CD4-positive, CD25-positive, alpha-beta regulatory T cell (primary cell): ENCODE data around the gene RABGAP1L. TPM values are rescaled to one million over a fixed set of nuclear protein-coding genes. Genes with fewer than 3 reads are reported as not detected.

Source experiments
- ATAC-seq, 2 donors: fragments of 150-1000 bp; cut with Tn5 transposase; one replicate each; pipeline ENCODE4 v1.10.0; 2021; ENCODE audit warnings: low read depth in 2 of 2, moderate number of reproducible peaks in 2 of 2, moderate library complexity in 1 of 2
- DNase-seq, 3 donors: peaks; one replicate each; pipeline versions ENCODE4 v3.0.0 to v3.0.0-alpha.2; 2012 to 2022; ENCODE audit warnings: mixed read lengths in 1 of 3
- H3K27ac ChIP-seq: one replicate; pipeline ENCODE4 v1.7.0; 2013; ENCODE audit warnings: mild to moderate bottlenecking, low read length; ENCODE audit not compliant: insufficient read depth, poor library complexity, severe bottlenecking
- H3K27me3 ChIP-seq: one replicate; pipeline ENCODE4 v1.7.0; 2013; ENCODE audit warnings: low read length; ENCODE audit not compliant: control insufficient read depth, insufficient read depth
- H3K36me3 ChIP-seq: one replicate; pipeline ENCODE4 v1.7.0; 2013; ENCODE audit warnings: mild to moderate bottlenecking, low read length, moderate library complexity; ENCODE audit not compliant: control insufficient read depth, insufficient read depth
- H3K4me1 ChIP-seq: 2 replicates; pipeline ENCODE4 v1.7.0; 2013; ENCODE audit warnings: mild to moderate bottlenecking, low read length; ENCODE audit not compliant: insufficient read depth, control insufficient read depth, poor library complexity, severe bottlenecking
- H3K4me3 ChIP-seq: one replicate; pipeline ENCODE4 v1.7.0; 2013; ENCODE audit warnings: low read depth, mild to moderate bottlenecking, low read length, moderate library complexity
- H3K9me3 ChIP-seq, 2 experiments: 1 replicate in 1 of 2; 2 replicates in 1 of 2; pipeline ENCODE4 v1.7.0; 2013; ENCODE audit warnings: low read length in 2 of 2, mild to moderate bottlenecking in 1 of 2, moderate library complexity in 1 of 2; ENCODE audit not compliant: control insufficient read depth in 2 of 2
- H3K27ac Mint-ChIP-seq, 3 donors: one replicate each; pipeline ENCODE4 v1.8.0; 2020 to 2022; ENCODE audit warnings: mild to moderate bottlenecking in 3 of 3, mixed read lengths in 3 of 3, moderate library complexity in 2 of 3
- H3K27me3 Mint-ChIP-seq: one replicate; pipeline ENCODE4 v1.8.0; 2022; ENCODE audit warnings: mild to moderate bottlenecking, mixed read lengths
- H3K36me3 Mint-ChIP-seq: one replicate; pipeline ENCODE4 v1.8.0; 2020; ENCODE audit warnings: mixed read lengths
- H3K4me1 Mint-ChIP-seq, 4 donors: one replicate each; pipeline ENCODE4 v1.8.0; 2020 to 2022; ENCODE audit warnings: mixed read lengths in 4 of 4, mild to moderate bottlenecking in 1 of 4
- H3K4me3 Mint-ChIP-seq, 4 donors: one replicate each; pipeline ENCODE4 v1.8.0; 2020 to 2022; ENCODE audit warnings: mild to moderate bottlenecking in 4 of 4, mixed read lengths in 4 of 4, moderate library complexity in 3 of 4
- H3K9me3 Mint-ChIP-seq, 7 donors: one replicate each; pipeline ENCODE4 v1.8.0; 2020 to 2022; ENCODE audit warnings: mixed read lengths in 7 of 7, mild to moderate bottlenecking in 3 of 7, moderate library complexity in 2 of 7
- polyA plus RNA-seq, 4 donors: library from polyadenylated mRNA; unstranded; fragments of 300-500 nt; fragmentation: Illumina TruSeq; gene quantifications; one replicate each; pipeline ENCODE4 v1.2.3, GENCODE V29; 2021
- total RNA-seq: library from RNA; stranded (reverse); gene quantifications from one replicate; pipeline ENCODE4 v1.2.3, GENCODE V29; 2022

RABGAP1L gene
- total and polyA plus RNA-seq, 5 donors from 2014 or later, result 69.7 to 118 (median 84.9) TPM

DNA sequence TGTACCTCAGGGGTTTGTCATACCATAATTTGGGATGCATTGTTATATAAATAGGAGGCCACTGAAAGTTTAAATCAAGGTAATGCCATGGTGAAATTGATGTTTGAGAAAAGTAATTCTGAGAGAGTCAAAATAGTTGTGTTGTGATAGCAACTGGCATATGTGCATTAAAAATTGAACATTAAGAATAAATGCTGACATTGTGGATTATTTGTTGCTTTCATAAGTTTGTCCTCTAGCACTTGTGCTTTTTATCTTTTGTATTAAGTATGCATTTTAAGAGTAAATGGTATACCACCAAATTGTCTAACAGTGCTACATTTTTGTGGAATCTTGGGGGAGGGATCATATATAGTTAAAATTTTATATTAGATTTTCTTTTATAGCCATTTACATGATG is 564.5 kb downstream of the RABGAP1L start:
- Mint-ChIP-seq H3K4me3 (no peak overlapping the region), H3K4me1 (peaks cover 0 to 8% (median 6%) of the 10 kb centered on the region in 4 donors), H3K27ac (no peak overlapping the region), H3K36me3 (peaks cover 8% of the 10 kb centered on the region), H3K27me3 (no peaks in the 10 kb centered on the region), H3K9me3 (no peaks in the 10 kb centered on the region)
- ATAC-seq (no peak), DNase-seq (no peak)
- Histone ChIP-seq H3K27ac (no peak overlapping the region), H3K4me1 (no peaks in the 10 kb centered on the region), H3K36me3 (no peaks in the 10 kb centered on the region), H3K4me3 (no peak overlapping the region), H3K9me3 (no peaks in the 10 kb centered on the region), H3K27me3 (no peaks in the 10 kb centered on the region)

DNA sequence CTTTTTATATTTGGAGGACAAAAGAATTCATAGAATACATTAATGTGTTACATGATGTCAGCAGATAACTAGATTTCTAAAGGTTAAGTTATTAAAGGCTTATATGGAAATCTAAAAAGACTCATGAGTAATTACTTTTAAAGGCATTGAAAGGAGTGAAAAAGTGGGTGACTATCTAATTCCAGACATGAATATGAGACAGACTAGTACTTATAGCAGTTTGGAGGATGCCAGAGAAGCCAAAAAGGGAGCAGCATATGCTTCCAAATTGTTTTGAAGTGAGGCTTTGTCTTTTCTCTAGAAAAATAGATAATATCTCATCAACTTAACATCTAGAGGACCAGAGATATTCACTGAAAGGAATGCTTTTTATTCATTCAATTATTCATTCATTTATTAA is 564.9 kb downstream of the RABGAP1L start:
- Histone ChIP-seq H3K4me3 (no peak overlapping the region), H3K36me3 (no peaks in the 10 kb centered on the region), H3K4me1 (no peaks in the 10 kb centered on the region), H3K27me3 (no peaks in the 10 kb centered on the region), H3K9me3 (no peaks in the 10 kb centered on the region), H3K27ac (no peak overlapping the region)
- peaks cover 0 to 8% (median 6%) of the 10 kb centered on the region in 4 donors for H3K4me1 Mint-ChIP-seq
- no peaks in the 10 kb centered on the region for H3K27me3 Mint-ChIP-seq
- ATAC-seq (no peak), DNase-seq (no peak)
- no peak overlapping the region for H3K27ac Mint-ChIP-seq
- no peak overlapping the region for H3K4me3 Mint-ChIP-seq
- H3K9me3 Mint-ChIP-seq, result no peaks in the 10 kb centered on the region
- H3K36me3 Mint-ChIP-seq, result peaks cover 8% of the 10 kb centered on the region

DNA sequence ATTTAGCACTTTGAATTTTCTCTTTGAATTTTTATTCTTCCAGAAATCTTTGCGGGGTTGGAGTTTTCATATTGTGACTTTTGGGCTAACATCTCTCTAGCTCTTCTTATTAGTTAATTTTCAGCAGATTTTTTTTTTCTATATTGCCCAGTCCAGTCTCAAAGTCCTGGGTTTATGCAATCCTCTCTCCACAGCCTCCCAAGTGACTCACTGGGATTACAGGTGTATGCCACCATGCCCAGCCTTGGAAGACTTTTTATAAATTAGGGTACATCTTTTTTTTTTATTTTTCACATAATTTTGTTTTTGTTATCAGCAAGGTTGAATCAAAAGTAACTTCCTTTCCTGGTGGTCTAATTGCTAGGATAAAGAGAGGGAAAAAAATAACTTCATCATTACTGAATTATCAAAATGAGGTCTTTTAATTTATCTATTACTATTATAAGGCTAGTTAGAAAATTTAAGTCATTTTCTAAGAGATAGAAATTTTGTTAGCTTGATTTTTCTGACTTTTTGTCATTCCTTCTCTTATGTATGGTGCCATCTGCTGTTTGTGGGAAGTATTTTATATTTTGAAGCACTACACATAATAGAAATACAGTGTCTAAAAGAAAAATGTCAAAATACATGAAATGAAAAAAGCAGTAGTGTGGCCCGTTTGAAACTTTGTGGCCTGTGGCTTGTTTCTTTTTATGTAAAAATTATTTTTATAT is 567.0 kb downstream of the RABGAP1L start:
- peak in 2 of 3 donors; percentile 10 to 45 for DNase-seq
- no peak for ATAC-seq
- Mint-ChIP-seq H3K4me1 (peaks cover 0 to 8% (median 5%) of the 10 kb centered on the region in 4 donors), H3K27me3 (no peaks in the 10 kb centered on the region), H3K4me3 (no peak overlapping the region), H3K36me3 (peaks cover 1% of the 10 kb centered on the region), H3K27ac (no peak overlapping the region), H3K9me3 (no peaks in the 10 kb centered on the region)
- no peaks in the 10 kb centered on the region for H3K36me3 ChIP-seq
- H3K27ac ChIP-seq, result no peak overlapping the region
- H3K4me3 ChIP-seq, result no peak overlapping the region
- H3K9me3 ChIP-seq, result no peaks in the 10 kb centered on the region
- no peaks in the 10 kb centered on the region for H3K4me1 ChIP-seq
- no peaks in the 10 kb centered on the region for H3K27me3 ChIP-seq

DNA sequence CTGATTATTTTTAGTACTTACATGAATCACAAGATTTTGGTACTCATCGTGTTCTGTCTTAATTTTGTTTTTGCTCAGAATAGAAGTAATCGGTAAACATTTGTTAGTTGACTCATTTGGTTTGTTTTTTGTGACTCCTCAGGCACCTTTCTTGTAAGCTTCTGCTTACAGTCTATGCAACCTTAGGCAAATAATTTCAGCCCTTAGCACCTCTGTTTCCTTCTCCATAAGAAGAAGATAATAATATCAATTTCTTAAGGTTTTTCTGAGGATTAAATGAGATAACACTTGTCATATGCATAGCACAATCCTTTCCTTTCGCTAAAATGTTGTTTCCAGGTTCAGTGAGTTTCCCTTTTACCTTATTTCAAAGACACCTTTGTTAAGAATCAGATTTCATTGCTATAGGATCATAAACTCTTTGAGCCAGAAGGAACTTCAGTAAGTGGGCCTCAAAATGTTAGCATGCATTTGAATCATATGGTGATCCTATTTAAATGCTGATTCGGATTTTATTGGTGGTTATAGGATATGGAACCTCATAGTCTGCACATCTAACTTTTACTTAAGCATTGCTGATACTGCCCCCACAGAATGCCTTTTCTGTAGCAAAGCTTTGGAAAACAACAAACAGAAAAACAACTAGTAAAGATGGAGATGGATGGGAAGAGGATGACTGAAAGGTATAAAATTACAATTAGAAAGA is 567.7 kb downstream of the RABGAP1L start:
- no peak for DNase-seq
- H3K27ac ChIP-seq, result no peak overlapping the region
- H3K27ac Mint-ChIP-seq, result no peak overlapping the region
- H3K27me3 Mint-ChIP-seq, result no peaks in the 10 kb centered on the region
- H3K36me3 Mint-ChIP-seq, result no peaks in the 10 kb centered on the region
- no peaks in the 10 kb centered on the region for H3K4me1 ChIP-seq
- H3K9me3 Mint-ChIP-seq, result no peaks in the 10 kb centered on the region
- peaks cover 0 to 8% (median 5%) of the 10 kb centered on the region in 4 donors for H3K4me1 Mint-ChIP-seq
- no peak for ATAC-seq
- no peak overlapping the region for H3K4me3 ChIP-seq
- H3K4me3 Mint-ChIP-seq, result no peak overlapping the region
- no peaks in the 10 kb centered on the region for H3K36me3 ChIP-seq
- no peaks in the 10 kb centered on the region for H3K9me3 ChIP-seq
- no peaks in the 10 kb centered on the region for H3K27me3 ChIP-seq

DNA sequence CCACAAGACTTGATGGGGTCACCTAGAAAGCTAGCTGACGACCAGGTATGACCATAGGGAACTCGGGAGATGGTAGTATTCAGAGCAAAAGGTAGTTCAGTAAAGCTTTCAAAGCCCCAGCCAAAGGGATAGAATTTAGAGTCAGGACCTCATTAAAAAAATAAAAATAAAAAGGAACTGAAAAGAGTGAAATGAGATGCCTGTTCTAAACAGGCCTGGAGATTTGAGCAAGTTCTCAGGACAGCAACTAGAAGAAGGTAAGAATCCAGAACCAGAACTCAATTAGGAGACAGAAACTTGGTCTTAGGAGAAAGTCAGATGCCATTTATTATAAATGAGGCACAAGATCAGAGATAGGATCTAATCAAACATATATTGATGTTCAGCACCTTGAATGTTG is 575.0 kb downstream of the RABGAP1L start:
- no peaks in the 10 kb centered on the region for H3K27me3 Mint-ChIP-seq
- no peaks in the 10 kb centered on the region for H3K9me3 ChIP-seq
- ATAC-seq (no peak), DNase-seq (no peak)
- no peaks in the 10 kb centered on the region for H3K36me3 ChIP-seq
- no peak overlapping the region for H3K4me3 ChIP-seq
- peak overlapping the region in 1 of 4 donors; percentile 28 for H3K4me3 Mint-ChIP-seq
- H3K27me3 ChIP-seq, result no peaks in the 10 kb centered on the region
- peaks cover 0 to 10% (median 4%) of the 10 kb centered on the region in 7 donors for H3K9me3 Mint-ChIP-seq
- no peaks in the 10 kb centered on the region for H3K4me1 ChIP-seq
- H3K27ac ChIP-seq, result no peak overlapping the region
- peaks cover 13% of the 10 kb centered on the region for H3K36me3 Mint-ChIP-seq
- H3K27ac Mint-ChIP-seq, result no peak overlapping the region
- peaks cover 2 to 15% (median 10%) of the 10 kb centered on the region in 4 donors for H3K4me1 Mint-ChIP-seq

DNA sequence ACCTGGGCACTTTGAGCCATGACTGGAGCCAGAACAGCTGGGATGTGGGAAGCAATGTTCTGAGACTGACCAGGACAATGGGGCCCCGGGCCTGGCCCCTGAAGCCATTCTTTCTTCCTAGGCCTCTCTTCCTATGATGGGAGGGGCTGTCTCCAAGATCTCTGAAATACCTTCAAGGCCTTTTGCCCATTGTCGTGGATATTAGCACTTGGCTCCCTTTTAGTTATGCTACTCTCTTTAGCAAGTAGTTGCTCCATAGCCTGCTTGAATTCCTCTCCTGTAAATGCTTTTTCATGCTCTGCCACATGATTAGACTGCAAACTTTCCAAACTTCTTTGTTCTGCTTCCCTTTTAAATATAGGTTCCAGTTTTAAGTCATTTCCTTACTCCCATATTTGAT is 577.5 kb downstream of the RABGAP1L start:
- no peaks in the 10 kb centered on the region for H3K36me3 ChIP-seq
- H3K4me1 Mint-ChIP-seq, result peaks cover 6 to 30% (median 11%) of the 10 kb centered on the region in 4 donors
- no peaks in the 10 kb centered on the region for H3K27me3 Mint-ChIP-seq
- no peaks in the 10 kb centered on the region for H3K4me1 ChIP-seq
- H3K27ac ChIP-seq, result no peak overlapping the region
- no peak overlapping the region for H3K4me3 ChIP-seq
- no peak overlapping the region for H3K27ac Mint-ChIP-seq
- H3K9me3 ChIP-seq, result no peaks in the 10 kb centered on the region
- H3K9me3 Mint-ChIP-seq, result peaks cover 0 to 10% (median 4%) of the 10 kb centered on the region in 7 donors
- ATAC-seq, result no peak
- H3K36me3 Mint-ChIP-seq, result peaks cover 13% of the 10 kb centered on the region
- H3K4me3 Mint-ChIP-seq, result no peak overlapping the region
- no peaks in the 10 kb centered on the region for H3K27me3 ChIP-seq
- DNase-seq, result no peak

DNA sequence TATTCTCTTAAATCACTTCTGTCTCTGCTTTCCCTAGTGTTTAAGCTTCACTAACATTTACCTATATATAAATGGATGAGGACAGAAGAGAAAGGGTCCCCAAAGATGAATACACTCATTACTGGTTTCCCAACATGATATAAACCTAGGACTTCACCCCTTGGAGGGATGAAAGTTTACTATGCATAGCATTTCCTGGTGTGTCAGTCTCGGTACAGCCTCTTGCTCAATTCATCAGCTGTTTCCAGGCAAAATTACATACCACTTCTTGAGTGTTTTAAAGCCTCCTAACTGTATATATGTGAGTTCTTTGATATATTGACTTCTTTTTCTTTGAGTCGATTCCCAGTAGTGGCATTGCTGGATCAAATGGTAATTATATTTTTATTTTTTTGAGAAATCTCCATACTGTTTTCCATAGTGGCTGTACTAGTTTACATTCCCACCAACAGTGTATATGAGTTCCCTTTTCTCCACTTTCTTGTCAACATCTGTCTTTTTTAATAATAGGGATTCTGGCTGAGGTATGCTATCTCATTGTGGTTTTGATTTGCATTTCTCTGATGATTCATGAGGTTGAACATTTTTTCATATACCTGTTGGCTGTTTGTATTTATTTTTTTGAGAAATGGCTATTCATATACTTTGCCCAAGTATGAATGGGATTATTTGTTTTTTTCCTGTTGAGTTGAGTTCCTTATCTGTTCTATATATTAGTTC is 581.1 kb downstream of the RABGAP1L start:
- Mint-ChIP-seq H3K27me3 (no peaks in the 10 kb centered on the region), H3K36me3 (peaks cover 10% of the 10 kb centered on the region), H3K4me3 (peak overlapping the region in 1 of 4 donors; percentile 11), H3K4me1 (peaks cover 0 to 34% (median 10%) of the 10 kb centered on the region in 4 donors), H3K27ac (no peak overlapping the region), H3K9me3 (peaks cover 0 to 8% (median 2%) of the 10 kb centered on the region in 7 donors)
- Histone ChIP-seq H3K4me1 (no peaks in the 10 kb centered on the region), H3K27ac (no peak overlapping the region), H3K27me3 (no peaks in the 10 kb centered on the region), H3K36me3 (no peaks in the 10 kb centered on the region), H3K4me3 (no peak overlapping the region), H3K9me3 (no peaks in the 10 kb centered on the region)
- no peak for DNase-seq
- ATAC-seq, result no peak
